Suprapubic skin (tissue), 4 donors: ENCODE results near the gene TUBB4B. TPM values are rescaled to one million over a fixed set of nuclear protein-coding genes. Genes with fewer than 3 reads are reported as not detected.

ENCODE experiments used
- DNase-seq, 2 donors: peaks; one replicate each; pipeline ENCODE4 v3.0.0-alpha.2; 2019; ENCODE audit warnings: low spot score in 2 of 2
- H3K27ac ChIP-seq: fragments of 200-600 bp; sonication (generic); one replicate; pipeline ENCODE4 v1.5.1; 2019
- H3K27me3 ChIP-seq: fragments of 200-600 bp; sonication (generic); one replicate; pipeline ENCODE4 v1.5.1; 2019
- H3K36me3 ChIP-seq: fragments of 200-600 bp; sonication (generic); one replicate; pipeline ENCODE4 v1.5.1; 2019
- H3K4me1 ChIP-seq: fragments of 200-600 bp; sonication (generic); one replicate; pipeline ENCODE4 v1.5.1; 2019
- H3K4me3 ChIP-seq: fragments of 200-600 bp; sonication (generic); one replicate; pipeline ENCODE4 v1.5.1; 2019; ENCODE audit warnings: mild to moderate bottlenecking
- H3K9me3 ChIP-seq: fragments of 200-600 bp; sonication (generic); one replicate; pipeline ENCODE4 v1.5.1; 2019
- CTCF ChIP-seq, 2 donors: fragments of 200-600 bp in 1 of 2; fragments of 450-650 bp in 1 of 2; sonication (generic) in 1 of 2; IDR thresholded peaks; one replicate each; pipeline ENCODE4 v1.5.1; 2016 to 2019; ENCODE audit warnings: antibody characterized with exemption in 2 of 2, mild to moderate bottlenecking in 1 of 2, moderate library complexity in 1 of 2
- EP300 ChIP-seq: sonication (generic); formaldehyde crosslinking; IDR thresholded peaks from one replicate; pipeline ENCODE4 v1.6.1; 2017; ENCODE audit warnings: antibody characterized with exemption
- POLR2A ChIP-seq, 2 donors: fragments of 450-650 bp; IDR thresholded peaks; one replicate each; pipeline ENCODE4 v1.6.1; 2017; ENCODE audit warnings: antibody characterized with exemption in 2 of 2, mild to moderate bottlenecking in 2 of 2, moderate library complexity in 2 of 2
- POLR2AphosphoS5 ChIP-seq, 3 donors: sonication (generic); formaldehyde crosslinking; IDR thresholded peaks; one replicate each; pipeline ENCODE4 v1.6.1; 2017; ENCODE audit warnings: antibody characterized with exemption in 3 of 3
- WGBS: methylation state at CpG from one replicate; pipeline ENCODE4 v1.1.5; 2018; 5-methylcytosine and 5-hydroxymethylcytosine counted together
- total RNA-seq, 4 donors: library from RNA; depleted of rRNA; stranded (reverse); fragments of >200 nt; gene quantifications; one replicate each; pipeline ENCODE4 v1.1.0, GENCODE V29; 2016

TUBB4B gene
- total RNA-seq, 4 donors from 2014 or later: 225 to 708 (median 639) TPM

- no peaks in the 10 kb centered on the region for H3K9me3 ChIP-seq
- H3K4me3 ChIP-seq: peak overlapping the region; percentile 40
- peaks cover 43% of the 10 kb centered on the region for H3K4me1 ChIP-seq
- peaks cover 10% of the 10 kb centered on the region for H3K36me3 ChIP-seq
- TF ChIP-seq POLR2A (IDR thresholded peaks at IDR 0.05) (no peak), EP300 (no peak), CTCF (IDR thresholded peaks at IDR 0.05) (no peak)
- H3K27me3 ChIP-seq: no peaks in the 10 kb centered on the region
- peak overlapping the region; percentile 80 for H3K27ac ChIP-seq
- no peak for DNase-seq
- 93% methylated on average over 4 of the region's 12 CpGs for WGBS
Measured at GRCh38 chr9:137218754-137219271, 22.3 kb upstream of the TUBB4B start.

GRCh38 chr9:137219757-137220316 is 21.2 kb upstream of the TUBB4B start:
- no peak overlapping the region for H3K27ac ChIP-seq
- H3K27me3 ChIP-seq: no peaks in the 10 kb centered on the region
- no peak for DNase-seq
- no peaks in the 10 kb centered on the region for H3K9me3 ChIP-seq
- no peak overlapping the region for H3K4me3 ChIP-seq
- WGBS: 94% methylated on average over 3 of the region's 10 CpGs
- peaks cover 4% of the 10 kb centered on the region for H3K36me3 ChIP-seq
- H3K4me1 ChIP-seq: peaks cover 53% of the 10 kb centered on the region
- no peak for TF ChIP-seq POLR2AphosphoS5 (IDR thresholded peaks at IDR 0.05)
- no peak for TF ChIP-seq EP300
- TF ChIP-seq CTCF (IDR thresholded peaks at IDR 0.05): no peak
- no peak for TF ChIP-seq POLR2A (IDR thresholded peaks at IDR 0.05)

- H3K36me3 ChIP-seq: no peaks in the 10 kb centered on the region
- no peaks in the 10 kb centered on the region for H3K27me3 ChIP-seq
- no peak overlapping the region for H3K27ac ChIP-seq
- no peak overlapping the region for H3K4me3 ChIP-seq
- H3K9me3 ChIP-seq: no peaks in the 10 kb centered on the region
- TF ChIP-seq EP300 (no peak), POLR2AphosphoS5 (IDR thresholded peaks at IDR 0.05) (no peak), CTCF (IDR thresholded peaks at IDR 0.05) (no peak), POLR2A (IDR thresholded peaks at IDR 0.05) (no peak)
- 94% methylated on average over 14 of the region's 52 CpGs for WGBS
- no peak for DNase-seq
- peaks cover 58% of the 10 kb centered on the region for H3K4me1 ChIP-seq
Measured at GRCh38 chr9:137220317-137221094, 20.6 kb upstream of the TUBB4B start.

- Histone ChIP-seq H3K27me3 (no peaks in the 10 kb centered on the region), H3K9me3 (no peaks in the 10 kb centered on the region), H3K4me3 (no peak overlapping the region), H3K36me3 (no peaks in the 10 kb centered on the region), H3K4me1 (peaks cover 64% of the 10 kb centered on the region), H3K27ac (no peak overlapping the region)
- no peak for DNase-seq
- WGBS: no CpG with 5 or more reads among the region's 14 CpGs
- TF ChIP-seq POLR2AphosphoS5 (IDR thresholded peaks at IDR 0.05): no peak
- TF ChIP-seq CTCF (IDR thresholded peaks at IDR 0.05): no peak
- no peak for TF ChIP-seq EP300
- TF ChIP-seq POLR2A (IDR thresholded peaks at IDR 0.05): no peak
Measured at GRCh38 chr9:137221095-137221505, 20.0 kb upstream of the TUBB4B start.

- Histone ChIP-seq H3K4me1 (peaks cover 66% of the 10 kb centered on the region), H3K27me3 (no peaks in the 10 kb centered on the region), H3K36me3 (no peaks in the 10 kb centered on the region), H3K9me3 (no peaks in the 10 kb centered on the region), H3K4me3 (peak overlapping the region; percentile 63), H3K27ac (peak overlapping the region; percentile 60)
- DNase-seq: no peak
- no CpG with 5 or more reads among the region's 61 CpGs for WGBS
- TF ChIP-seq EP300: no peak
- no peak for TF ChIP-seq POLR2A (IDR thresholded peaks at IDR 0.05)
- no peak for TF ChIP-seq POLR2AphosphoS5 (IDR thresholded peaks at IDR 0.05)
- TF ChIP-seq CTCF (IDR thresholded peaks at IDR 0.05): no peak
Measured at GRCh38 chr9:137221506-137222111, 19.5 kb upstream of the TUBB4B start.
